ENCODE results near the gene ZNF723. TPM values are rescaled to one million over a fixed set of nuclear protein-coding genes. Genes with fewer than 3 reads are reported as not detected.

Gene ZNF723
- total RNA-seq (2012; rRNA removed) (not detected in 2 replicates), polyA plus RNA-seq (2012; rRNA removed) (not detected in 2 replicates), Bru-seq, nascent RNA (not detected), BruChase-seq, experiment 1, labeled RNA remaining after a 6-hour chase (not detected), BruChase-seq, experiment 2, labeled RNA remaining after a 2-hour chase (not detected)
- not detected in 2 replicates for polyA plus RNA-seq (2012; cell fraction: cytosol; rRNA removed)
- polyA plus RNA-seq (2012; cell fraction: nucleus; rRNA removed; ENCODE audit: low replicate concordance), result not detected in 2 replicates
- long read RNA-seq, result 0 reads

DNA sequence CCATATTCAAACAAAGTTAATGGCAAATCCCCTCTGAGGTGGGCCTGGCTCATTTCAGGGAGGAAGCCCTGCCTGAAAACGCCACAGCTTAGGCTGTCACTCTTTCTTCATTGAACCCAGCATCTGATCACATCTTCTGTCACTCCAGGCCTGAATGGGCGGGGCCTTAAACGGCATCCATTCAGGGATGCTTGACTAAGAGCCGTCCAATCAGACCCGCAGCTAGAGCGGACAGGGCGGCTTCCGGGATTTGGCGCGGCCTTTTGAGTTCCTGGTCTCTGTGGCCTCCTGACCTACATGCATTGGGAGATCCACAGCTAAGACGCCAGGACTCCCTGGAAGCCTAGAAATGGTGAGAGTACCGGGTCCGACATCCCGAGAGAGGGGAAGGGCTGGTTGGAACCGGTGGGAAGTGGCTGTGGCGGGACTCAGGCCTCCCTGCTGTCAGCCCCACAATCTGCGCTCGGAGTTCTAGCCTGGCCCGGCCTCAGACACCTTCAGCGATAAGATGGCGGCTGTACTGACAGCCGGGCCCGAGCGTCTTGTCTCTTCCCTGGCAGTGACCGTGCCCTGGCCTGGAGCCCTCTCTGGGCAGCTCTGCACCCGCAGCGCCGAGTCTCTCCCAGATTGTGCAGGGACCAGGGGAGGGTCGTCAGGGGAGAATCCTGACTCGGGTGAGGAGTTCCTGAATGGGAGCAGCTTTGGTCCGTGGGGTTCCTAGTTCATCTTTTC lies at the start of gene ZNF723:
Gene ZNF723, plus strand, starts transcription at position 261 of the 732 bp plus-strand sequence. Its CDS starts 89 bp downstream, at position 350.
- ChIA-PET CTCF (no interaction called here), POLR2A (ENCODE audit: unreplicated experiment) (no interaction called here)
- in situ Hi-C loops (cut with MboI; ENCODE audit: low sequenced_read_pairs), result no loop called here
- no peak within 1 kb of the TSS for H3K56ac ChIP-seq (ENCODE audit: extremely low read depth, insufficient read depth, low read length)
- H4K8ac ChIP-seq (ENCODE audit: low read depth in 2 of 2, low read length in 2 of 2), result no peak within 1 kb of the TSS
- ATAC-seq (ENCODE audit: low read depth) (no peak), DNase-seq (no peak)
- WGBS, 2 experiments (ENCODE audit: extremely low coverage in 2 of 2, insufficient read length in 1 of 2), result 40% methylated on average over 1 of the region's 31 CpGs; no CpG with 5 or more reads in 1 of the 2 experiments
- H3K9me3 ChIP-seq (ENCODE audit: control insufficient read depth, insufficient read depth, low read length), result peaks cover 29% of the 10 kb centered on the region
- BruUV-seq (replicated peaks), result no TSS peak
- H3K9me1 ChIP-seq (ENCODE audit: insufficient read depth, low read length), result no peaks in the 10 kb centered on the region
- no peaks in the 10 kb centered on the region for H3K27me3 ChIP-seq (ENCODE audit: control insufficient read depth, insufficient read depth, low read length)
- H2BK20ac ChIP-seq (ENCODE audit: low read depth, low read length), result no peak within 1 kb of the TSS
- no peaks in the 10 kb centered on the region for H3K4me1 ChIP-seq (ENCODE audit: control insufficient read depth, insufficient read depth, low read length)
- no peak within 1 kb of the TSS for H3K9ac ChIP-seq (ENCODE audit: low read depth, low read length)
- H2BK5ac ChIP-seq (ENCODE audit: low read depth, low read length, poor library complexity, severe bottlenecking), result no peak within 1 kb of the TSS
- no peak within 1 kb of the TSS for H4K91ac ChIP-seq (ENCODE audit: insufficient read depth, low read depth, low read length)
- no peaks in the 10 kb centered on the region for H3K79me1 ChIP-seq (ENCODE audit: low read depth in 1 of 2, low read length in 2 of 2)
- no peak within 1 kb of the TSS for H3K23ac ChIP-seq (ENCODE audit: low read depth, low read length)
- no peak within 1 kb of the TSS for H3K4ac ChIP-seq (ENCODE audit: low read depth, low read length)
- H4K5ac ChIP-seq (ENCODE audit: low read depth, low read length), result no peak within 1 kb of the TSS
- no peak within 1 kb of the TSS for H3K14ac ChIP-seq (replicated peaks; ENCODE audit: low read depth, low read length)
- no peaks in the 10 kb centered on the region for H4K20me1 ChIP-seq (ENCODE audit: insufficient read depth, low read length)
- no peak within 1 kb of the TSS for H3K4me3 ChIP-seq (ENCODE audit: insufficient read depth, low read depth, low read length)
- no peak within 1 kb of the TSS for H2AK5ac ChIP-seq (ENCODE audit: low read depth, low read length)
- intact Hi-C loops (cut with micrococcal nuclease), result no loop called here
- H2AFZ ChIP-seq (replicated peaks; ENCODE audit: low read length, poor library complexity), result no peak within 1 kb of the TSS
- no peak within 1 kb of the TSS for H2BK15ac ChIP-seq (ENCODE audit: low read depth, low read length)
- no peaks in the 10 kb centered on the region for H3K36me3 ChIP-seq (ENCODE audit: control insufficient read depth, insufficient read depth, low read length)
- dilution Hi-C loops (cut with HindIII; ENCODE audit: low sequenced_read_pairs, unreplicated experiment), result no loop called here
- H3K4me2 ChIP-seq (ENCODE audit: low read depth, low read length), result no peak within 1 kb of the TSS
- no peak within 1 kb of the TSS for H2BK120ac ChIP-seq (ENCODE audit: low read depth, low read length)
- TF ChIP-seq, protein P1, sequence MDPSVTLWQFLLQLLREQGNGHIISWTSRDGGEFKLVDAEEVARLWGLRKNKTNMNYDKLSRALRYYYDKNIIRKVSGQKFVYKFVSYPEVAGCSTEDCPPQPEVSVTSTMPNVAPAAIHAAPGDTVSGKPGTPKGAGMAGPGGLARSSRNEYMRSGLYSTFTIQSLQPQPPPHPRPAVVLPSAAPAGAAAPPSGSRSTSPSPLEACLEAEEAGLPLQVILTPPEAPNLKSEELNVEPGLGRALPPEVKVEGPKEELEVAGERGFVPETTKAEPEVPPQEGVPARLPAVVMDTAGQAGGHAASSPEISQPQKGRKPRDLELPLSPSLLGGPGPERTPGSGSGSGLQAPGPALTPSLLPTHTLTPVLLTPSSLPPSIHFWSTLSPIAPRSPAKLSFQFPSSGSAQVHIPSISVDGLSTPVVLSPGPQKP (IDR thresholded peaks at IDR 0.05; ENCODE audit: borderline replicate concordance, low read depth, low read length), result no peak
- no peak for TF ChIP-seq BHLHE40 (IDR thresholded peaks at IDR 0.05; ENCODE audit: low read depth, low read length)
- no peak for TF ChIP-seq MXI1 (IDR thresholded peaks at IDR 0.05; ENCODE audit: borderline replicate concordance, low read depth, low read length)
- TF ChIP-seq MAFK (IDR thresholded peaks at IDR 0.05; ENCODE audit: low read depth, low read length), result no peak
- TF ChIP-seq, protein P2, sequence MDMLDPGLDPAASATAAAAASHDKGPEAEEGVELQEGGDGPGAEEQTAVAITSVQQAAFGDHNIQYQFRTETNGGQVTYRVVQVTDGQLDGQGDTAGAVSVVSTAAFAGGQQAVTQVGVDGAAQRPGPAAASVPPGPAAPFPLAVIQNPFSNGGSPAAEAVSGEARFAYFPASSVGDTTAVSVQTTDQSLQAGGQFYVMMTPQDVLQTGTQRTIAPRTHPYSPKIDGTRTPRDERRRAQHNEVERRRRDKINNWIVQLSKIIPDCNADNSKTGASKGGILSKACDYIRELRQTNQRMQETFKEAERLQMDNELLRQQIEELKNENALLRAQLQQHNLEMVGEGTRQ (IDR thresholded peaks at IDR 0.05; ENCODE audit: low read depth, low read length), result no peak
- no peak for TF ChIP-seq RAD21 (IDR thresholded peaks at IDR 0.05; ENCODE audit: low read length)
- no peak for TF ChIP-seq RFX5 (IDR thresholded peaks at IDR 0.05; ENCODE audit: low read depth, low read length)
- no peak for TF ChIP-seq MAZ (IDR thresholded peaks at IDR 0.05; ENCODE audit: borderline replicate concordance, low read depth, low read length)
- no peak within 1 kb of the TSS for H3K27ac ChIP-seq (ENCODE audit: insufficient read depth, low read length)
- no peak within 1 kb of the TSS for H2AK9ac ChIP-seq (replicated peaks; ENCODE audit: low read depth, low read length, poor library complexity)
- H3K18ac ChIP-seq (ENCODE audit: low read depth, low read length), result no peak within 1 kb of the TSS
